ENCODE data around the gene ABCF2.

Gene ABCF2

DNA sequence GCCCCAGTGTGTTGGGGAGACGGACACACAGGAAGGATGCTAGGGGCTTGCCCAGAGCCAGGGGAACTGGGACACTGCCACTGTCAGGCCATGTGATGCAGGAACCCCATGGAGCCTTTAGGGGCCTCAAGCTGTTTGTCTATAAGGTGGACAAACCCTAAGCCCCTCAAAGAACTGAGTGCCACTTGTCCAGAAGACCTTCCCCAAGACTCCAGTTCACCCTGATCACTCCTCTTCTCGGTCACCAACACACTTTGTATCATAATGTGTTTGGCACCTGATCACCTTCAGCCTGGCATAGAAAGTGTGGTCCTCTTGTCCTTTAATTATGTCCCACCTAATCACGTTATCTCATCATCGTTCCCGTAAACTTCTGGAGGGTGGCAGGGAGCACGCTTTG lies 17.4 kb downstream of the ABCF2 start:
- TF ChIP-seq, protein P1, sequence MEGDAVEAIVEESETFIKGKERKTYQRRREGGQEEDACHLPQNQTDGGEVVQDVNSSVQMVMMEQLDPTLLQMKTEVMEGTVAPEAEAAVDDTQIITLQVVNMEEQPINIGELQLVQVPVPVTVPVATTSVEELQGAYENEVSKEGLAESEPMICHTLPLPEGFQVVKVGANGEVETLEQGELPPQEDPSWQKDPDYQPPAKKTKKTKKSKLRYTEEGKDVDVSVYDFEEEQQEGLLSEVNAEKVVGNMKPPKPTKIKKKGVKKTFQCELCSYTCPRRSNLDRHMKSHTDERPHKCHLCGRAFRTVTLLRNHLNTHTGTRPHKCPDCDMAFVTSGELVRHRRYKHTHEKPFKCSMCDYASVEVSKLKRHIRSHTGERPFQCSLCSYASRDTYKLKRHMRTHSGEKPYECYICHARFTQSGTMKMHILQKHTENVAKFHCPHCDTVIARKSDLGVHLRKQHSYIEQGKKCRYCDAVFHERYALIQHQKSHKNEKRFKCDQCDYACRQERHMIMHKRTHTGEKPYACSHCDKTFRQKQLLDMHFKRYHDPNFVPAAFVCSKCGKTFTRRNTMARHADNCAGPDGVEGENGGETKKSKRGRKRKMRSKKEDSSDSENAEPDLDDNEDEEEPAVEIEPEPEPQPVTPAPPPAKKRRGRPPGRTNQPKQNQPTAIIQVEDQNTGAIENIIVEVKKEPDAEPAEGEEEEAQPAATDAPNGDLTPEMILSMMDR (IDR thresholded peaks at IDR 0.05; ENCODE audit: low read depth, low read length): no peak
- peaks cover 21% of the 10 kb centered on the region for H3K36me3 ChIP-seq
- no peaks in the 10 kb centered on the region for H3K9me3 ChIP-seq
- H3K4me3 ChIP-seq (ENCODE audit: low read depth, low read length): no peak overlapping the region
- H3K4me1 ChIP-seq: no peaks in the 10 kb centered on the region; the same call in 1 of the 2 replicates
- no peak for DNase-seq
- peaks cover 12% of the 10 kb centered on the region for H3K27me3 ChIP-seq

DNA sequence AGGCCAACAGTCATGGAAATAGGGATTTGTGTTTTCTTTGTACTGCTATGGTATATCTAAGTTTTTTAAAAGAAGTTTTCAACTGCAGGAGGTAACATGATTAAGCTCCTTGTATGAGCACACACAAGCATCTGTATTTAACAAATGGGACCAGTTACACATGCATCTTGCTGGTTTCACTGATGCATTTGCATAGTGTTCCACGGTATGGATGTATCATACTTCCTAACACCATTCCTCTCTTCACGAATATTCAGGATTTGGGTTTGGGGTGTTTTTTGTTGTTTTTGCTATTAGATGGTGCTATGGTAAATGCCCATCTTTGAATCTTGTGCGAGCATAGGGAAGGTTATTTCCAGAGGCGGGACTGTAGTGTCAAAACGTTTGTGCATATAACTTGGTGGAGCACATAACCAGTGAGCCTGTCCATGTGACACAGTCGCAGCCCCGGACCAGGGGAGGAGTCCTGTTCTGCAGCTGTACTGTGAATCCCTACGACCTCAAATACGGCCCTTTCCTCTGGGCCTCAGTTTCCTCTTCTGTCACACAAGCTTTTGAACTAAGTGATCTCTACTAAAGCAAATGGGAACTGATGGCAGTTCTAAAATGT lies 18.6 kb downstream of the ABCF2 start:
- peaks cover 8% of the 10 kb centered on the region for H3K36me3 ChIP-seq
- no peak overlapping the region for H3K4me3 ChIP-seq (ENCODE audit: low read depth, low read length)
- peaks cover 22% of the 10 kb centered on the region for H3K27me3 ChIP-seq
- DNase-seq: no peak
- no peaks in the 10 kb centered on the region for H3K9me3 ChIP-seq
- H3K4me1 ChIP-seq: no peaks in the 10 kb centered on the region; the same call in 1 of the 2 replicates
- TF ChIP-seq, protein P1 (IDR thresholded peaks at IDR 0.05; ENCODE audit: low read depth, low read length): no peak

DNA sequence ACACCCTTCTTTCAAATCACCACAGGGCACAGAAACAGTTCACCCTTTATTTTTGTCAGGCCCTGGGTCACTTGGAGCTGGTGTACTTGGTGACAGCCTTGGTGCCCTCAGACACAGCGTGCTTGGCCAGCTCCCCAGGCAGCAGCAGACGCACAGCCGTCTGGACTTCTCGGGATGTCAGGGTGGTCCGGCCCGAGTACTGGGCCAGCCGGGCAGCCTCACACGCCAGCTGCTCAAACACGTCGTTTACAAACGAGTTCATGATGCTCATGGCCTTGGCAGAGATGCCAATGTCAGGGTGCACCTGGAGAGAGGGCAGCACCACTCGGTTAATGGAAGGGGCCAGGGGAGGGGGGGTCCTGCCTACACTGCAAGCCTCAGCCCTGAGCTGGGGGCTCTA lies 19.2 kb downstream of the ABCF2 start:
- TF ChIP-seq, protein P1 (IDR thresholded peaks at IDR 0.05; ENCODE audit: low read depth, low read length): no peak
- no peak for DNase-seq
- Histone ChIP-seq H3K36me3 (peaks cover 3% of the 10 kb centered on the region), H3K27me3 (peaks cover 22% of the 10 kb centered on the region), H3K9me3 (no peaks in the 10 kb centered on the region), H3K4me1 (no peaks in the 10 kb centered on the region; the same call in 1 of the 2 replicates), H3K4me3 (ENCODE audit: low read depth, low read length) (no peak overlapping the region)

DNA sequence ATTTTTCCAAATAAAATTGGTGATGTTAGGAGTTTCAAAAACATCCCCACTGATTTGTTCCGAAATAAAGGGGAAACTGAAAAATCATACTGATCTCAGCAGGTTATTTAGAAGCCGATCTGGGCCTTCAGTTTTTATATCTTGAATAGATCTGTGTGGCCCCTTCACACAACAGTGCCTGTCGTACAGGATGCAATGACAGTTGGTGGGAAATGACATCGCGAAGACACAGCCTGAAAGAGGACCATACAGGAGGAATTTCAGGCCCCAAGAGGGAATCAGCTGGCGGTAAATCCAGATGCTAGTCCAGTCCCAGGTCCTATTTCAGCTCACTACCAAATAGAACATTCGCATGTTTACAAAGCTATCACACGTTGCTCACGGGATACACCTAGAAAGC lies 19.7 kb downstream of the ABCF2 start:
- TF ChIP-seq, protein P1 (IDR thresholded peaks at IDR 0.05; ENCODE audit: low read depth, low read length): no peak
- Histone ChIP-seq H3K9me3 (no peaks in the 10 kb centered on the region), H3K36me3 (peaks cover 2% of the 10 kb centered on the region; the same call in 1 of the 2 replicates), H3K4me1 (no peaks in the 10 kb centered on the region; the same call in 1 of the 2 replicates), H3K4me3 (ENCODE audit: low read depth, low read length) (no peak overlapping the region), H3K27me3 (peaks cover 22% of the 10 kb centered on the region)
- no peak for DNase-seq

DNA sequence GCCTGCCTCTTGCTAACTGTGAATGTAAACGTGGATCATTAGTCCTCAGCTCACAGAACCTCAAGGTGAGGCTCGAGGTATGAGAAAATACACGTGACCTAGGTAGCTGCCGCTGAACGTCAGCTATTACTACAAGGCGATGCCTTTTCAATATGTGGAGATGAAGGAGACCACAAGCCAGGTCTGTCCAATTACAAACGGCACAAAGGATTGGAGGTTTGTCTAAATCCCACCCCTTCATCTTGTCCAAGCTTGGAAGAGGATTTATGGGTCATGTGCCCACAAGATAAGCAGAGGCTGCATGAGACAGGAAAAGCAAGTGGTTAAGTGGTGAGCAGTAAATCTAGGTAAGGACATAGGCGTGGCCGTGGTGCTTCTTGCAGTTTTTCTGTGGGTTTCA lies 20.1 kb downstream of the ABCF2 start:
- Histone ChIP-seq H3K36me3 (no peaks in the 10 kb centered on the region), H3K9me3 (no peaks in the 10 kb centered on the region), H3K4me3 (ENCODE audit: low read depth, low read length) (no peak overlapping the region), H3K4me1 (no peaks in the 10 kb centered on the region; the same call in 1 of the 2 replicates), H3K27me3 (peaks cover 22% of the 10 kb centered on the region)
- DNase-seq: no peak
- TF ChIP-seq, protein P1 (IDR thresholded peaks at IDR 0.05; ENCODE audit: low read depth, low read length): no peak

DNA sequence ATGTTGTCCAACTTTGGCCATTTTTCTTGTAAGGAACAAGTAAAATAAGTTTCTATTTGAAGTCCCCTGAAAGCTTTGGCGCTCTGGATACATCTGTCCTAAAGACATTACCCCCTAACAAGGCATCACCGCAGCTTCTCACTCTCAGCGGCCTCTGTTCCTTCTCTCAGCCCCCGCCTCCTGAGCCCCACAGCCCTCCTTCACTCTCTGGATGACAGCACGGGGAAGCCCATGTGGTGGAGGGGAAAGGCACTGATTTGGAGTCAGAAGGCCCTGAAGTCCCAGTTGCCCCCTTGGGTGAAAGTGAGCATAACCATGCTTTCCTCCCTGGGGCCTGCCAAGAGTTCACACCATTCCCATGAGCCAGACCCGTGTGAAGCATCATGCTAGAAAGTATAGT lies 21.3 kb downstream of the ABCF2 start:
- Histone ChIP-seq H3K36me3 (no peaks in the 10 kb centered on the region), H3K4me3 (ENCODE audit: low read depth, low read length) (no peak overlapping the region), H3K4me1 (no peaks in the 10 kb centered on the region; the same call in 1 of the 2 replicates), H3K27me3 (peaks cover 22% of the 10 kb centered on the region), H3K9me3 (no peaks in the 10 kb centered on the region)
- TF ChIP-seq, protein P1 (IDR thresholded peaks at IDR 0.05; ENCODE audit: low read depth, low read length): no peak
- no peak for DNase-seq
